Naive thymus-derived CD8-positive, alpha-beta T cell (primary cell): ENCODE results near the gene MAGT1. TPM values are rescaled to one million over a fixed set of nuclear protein-coding genes. Genes with fewer than 3 reads are reported as not detected.
"Not testable (repeated sequence)": the region's sequence is repeated elsewhere in the genome, so short reads cannot be mapped to it uniquely, and the experiment has no call there.

Experiments used
- ATAC-seq, 2 donors: fragments of 150-1000 bp; cut with Tn5 transposase in 1 of 2; sonication (Bioruptor Pico), chemical (Tn5 transposase) in 1 of 2; 1 replicate in 1 of 2; 2 replicates in 1 of 2; pipeline ENCODE4 v1.10.0; 2021; ENCODE audit warnings: mild to moderate bottlenecking in 2 of 2, moderate library complexity in 2 of 2
- POLR2A ChIA-PET: fragments of 350-600 bp; sonication (Branson Sonifier 250); formaldehyde crosslinking; loops from one replicate; lab custom pipeline; 2021; ENCODE audit warnings: antibody characterized with exemption; lab: Charles Lee
- DNase-seq, 10 donors: peaks; one replicate each; pipeline versions ENCODE4 v3.0.0 to v3.0.0-alpha.2; 2020 to 2022
- H3K27ac Mint-ChIP-seq, 10 donors: one replicate each; pipeline ENCODE4 v1.8.0; 2020 to 2022; ENCODE audit warnings: mild to moderate bottlenecking in 10 of 10, mixed read lengths in 10 of 10, moderate library complexity in 4 of 10, inconsistent platforms in 1 of 10
- H3K27me3 Mint-ChIP-seq, 5 donors: one replicate each; pipeline ENCODE4 v1.8.0; 2021 to 2022; ENCODE audit warnings: mixed read lengths in 5 of 5
- H3K36me3 Mint-ChIP-seq, 3 donors: one replicate each; pipeline ENCODE4 v1.8.0; 2020 to 2022; ENCODE audit warnings: mixed read lengths in 3 of 3, mild to moderate bottlenecking in 2 of 3, inconsistent platforms in 1 of 3
- H3K4me1 Mint-ChIP-seq, 4 donors: one replicate each; pipeline ENCODE4 v1.8.0; 2021 to 2022; ENCODE audit warnings: mixed read lengths in 4 of 4
- H3K4me3 Mint-ChIP-seq, 10 donors: one replicate each; pipeline ENCODE4 v1.8.0; 2020 to 2022; ENCODE audit warnings: mild to moderate bottlenecking in 10 of 10, mixed read lengths in 10 of 10, moderate library complexity in 6 of 10, inconsistent platforms in 1 of 10
- H3K9me3 Mint-ChIP-seq, 9 donors: one replicate each; pipeline ENCODE4 v1.8.0; 2020 to 2022; ENCODE audit warnings: mixed read lengths in 9 of 9, mild to moderate bottlenecking in 3 of 9, inconsistent platforms in 1 of 9, moderate library complexity in 1 of 9
- polyA plus RNA-seq, 3 donors: library from polyadenylated mRNA; unstranded; fragments of 300-500 nt; fragmentation: Illumina TruSeq; gene quantifications; one replicate each; pipeline ENCODE4 v1.2.3, GENCODE V29; 2021
- total RNA-seq, 8 experiments: library from RNA in 2 of 8; stranded (reverse) in 2 of 8; gene quantifications; one replicate each; pipeline ENCODE4 v1.2.3 and lab custom pipeline; 2021 to 2026

The MAGT1 gene
- total and polyA plus RNA-seq, 5 experiments from 2014 or later = 25.9 to 45.9 (median 35.2) TPM

DNA sequence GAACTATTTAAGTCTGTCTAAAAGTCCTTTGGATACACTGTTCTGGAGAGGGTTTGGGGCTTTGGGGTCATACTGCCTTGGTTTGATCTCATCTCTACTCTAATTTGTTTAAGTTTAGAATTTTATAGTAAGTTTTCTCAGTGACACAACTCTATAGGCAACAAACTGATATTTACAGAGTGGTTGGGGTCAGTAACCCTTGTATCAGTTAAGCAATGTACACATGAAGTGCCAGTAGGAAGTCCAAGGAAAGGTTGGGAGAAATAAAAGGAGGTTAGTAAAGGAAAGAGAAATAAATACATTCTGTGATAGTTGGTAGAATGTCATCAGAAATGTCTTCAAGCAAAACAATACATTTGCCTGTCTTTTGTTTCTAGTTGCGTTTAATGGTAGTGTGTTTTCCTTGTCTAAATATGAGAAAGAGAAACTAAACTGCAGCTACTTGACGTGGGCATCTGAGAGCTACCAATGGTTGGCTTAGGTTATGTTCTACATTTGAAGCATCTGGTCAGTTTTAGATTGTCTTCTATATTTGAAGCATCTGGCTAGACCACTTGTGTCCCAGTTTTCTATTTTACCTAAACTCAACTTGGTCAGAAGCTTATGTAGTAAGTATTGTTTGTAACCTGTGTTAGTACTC lies 22.2 kb upstream of the MAGT1 start:
- Mint-ChIP-seq H3K9me3 (no peaks in the 10 kb centered on the region), H3K36me3 (no peaks in the 10 kb centered on the region), H3K27ac (peak overlapping the region in 9 of 10 donors; percentile 0 to 80 (median 40)), H3K4me1 (peaks cover 16 to 48% (median 35%) of the 10 kb centered on the region in 4 donors), H3K27me3 (no peaks in the 10 kb centered on the region), H3K4me3 (peak overlapping the region; percentile 0 to 83 (median 61))
- DNase-seq = no peak
- ATAC-seq = peak in 1 of 2 donors; percentile 48
- POLR2A ChIA-PET = interaction anchor here (2.0 kb wide), 1 partner anchor 22 kb away, joined by 4 read pairs; no protein-coding TSS in a partner anchor

GRCh38 chrX:77910108-77910840 lies 15.0 kb upstream of the MAGT1 start, which contains the start of gene ATP7A:
Gene ATP7A (plus strand): TSS chrX:77910693. CDS start chrX:77971642, 60,949 bp downstream.
- H3K27me3 Mint-ChIP-seq = no peaks in the 10 kb centered on the region
- H3K4me3 Mint-ChIP-seq = peak within 1 kb of the TSS; percentile 93 to 98 (median 98)
- peaks cover 0 to 10% (median 0%) of the 10 kb centered on the region in 3 donors for H3K36me3 Mint-ChIP-seq
- H3K27ac Mint-ChIP-seq = peak within 1 kb of the TSS; percentile 93 to 100 (median 99)
- H3K9me3 Mint-ChIP-seq = no peaks in the 10 kb centered on the region
- peaks cover 5 to 21% (median 17%) of the 10 kb centered on the region in 4 donors for H3K4me1 Mint-ChIP-seq
- POLR2A ChIA-PET = interaction anchor here (0.8 to 3.7 kb wide), 7 partner anchors 9 to 194 kb away, joined by 3 to 27 read pairs (median 5); partner anchors contain the start of genes COX7B, MAGT1 and PGK1
- ATAC-seq (peak; percentile 92 to 93), DNase-seq (peak; percentile 78 to 96 (median 89))

DNA sequence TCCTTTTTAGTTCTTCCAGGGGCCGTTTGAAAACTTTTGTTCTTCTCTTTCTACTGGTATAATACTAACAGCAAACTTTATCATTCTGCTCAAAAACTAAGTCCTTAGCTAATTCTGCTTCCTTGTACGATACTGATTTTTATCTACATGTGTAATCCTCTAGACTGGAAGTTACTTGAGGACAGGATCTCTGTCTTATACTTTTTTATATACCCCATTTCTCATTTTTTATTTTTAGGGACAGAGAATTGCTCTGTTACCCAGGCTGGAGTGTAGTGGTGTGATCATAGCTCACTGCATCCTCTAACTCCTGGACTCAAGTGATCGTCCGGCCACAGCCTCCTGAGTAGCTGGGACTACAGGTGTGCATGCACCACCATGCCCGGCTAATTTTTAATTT lies 6.3 kb upstream of the MAGT1 start:
- Mint-ChIP-seq H3K36me3 (peaks cover 0 to 39% (median 6%) of the 10 kb centered on the region in 3 donors), H3K9me3 (peaks cover 0 to 2% (median 0%) of the 10 kb centered on the region in 9 donors), H3K4me3 (peak overlapping the region; percentile 14 to 98 (median 74)), H3K4me1 (peaks cover 0 to 32% (median 15%) of the 10 kb centered on the region in 4 donors), H3K27me3 (no peaks in the 10 kb centered on the region), H3K27ac (peak overlapping the region in 6 of 10 donors; percentile 36 to 96 (median 72))
- DNase-seq (no peak), ATAC-seq (no peak)
- POLR2A ChIA-PET = interaction anchor here (3.3 kb wide), 1 partner anchor 8 kb away, joined by 27 read pairs; the partner anchor contains the start of gene ATP7A

DNA sequence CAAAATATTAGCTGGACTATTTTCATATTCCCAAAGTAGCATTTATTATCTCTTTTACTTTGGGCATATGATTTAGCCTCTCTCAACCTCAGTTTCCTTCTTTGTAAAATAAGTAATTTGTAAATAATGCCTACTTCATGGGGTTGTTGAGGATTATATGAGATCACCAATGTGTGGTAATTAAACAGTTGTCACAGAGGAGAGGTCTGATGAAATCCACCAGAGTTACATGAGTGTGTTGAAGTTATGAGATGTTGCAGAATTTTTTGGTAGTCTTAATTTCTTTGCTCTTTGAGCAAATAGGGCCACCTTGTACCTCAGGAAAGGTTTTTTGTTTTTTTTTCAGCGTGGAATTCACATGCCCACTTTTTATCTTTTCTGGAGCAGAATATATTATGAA lies 5.5 kb upstream of the MAGT1 start:
- ATAC-seq (no peak), DNase-seq (no peak)
- POLR2A ChIA-PET = interaction anchor here (3.3 kb wide), 1 partner anchor 9 kb away, joined by 27 read pairs; the partner anchor contains the start of gene ATP7A
- H3K4me3 Mint-ChIP-seq = peak overlapping the region; percentile 62 to 98 (median 92)
- H3K27ac Mint-ChIP-seq = peak overlapping the region in 7 of 10 donors; percentile 49 to 96 (median 93)
- H3K27me3 Mint-ChIP-seq = no peaks in the 10 kb centered on the region
- peaks cover 0 to 2% (median 0%) of the 10 kb centered on the region in 9 donors for H3K9me3 Mint-ChIP-seq
- peaks cover 0 to 35% (median 6%) of the 10 kb centered on the region in 3 donors for H3K36me3 Mint-ChIP-seq
- peaks cover under 1 to 32% (median 16%) of the 10 kb centered on the region in 4 donors for H3K4me1 Mint-ChIP-seq

GRCh38 chrX:77899081-77899828 lies 4.0 kb upstream of the MAGT1 start, which contains the start of gene COX7B:
Gene COX7B (plus strand): TSS chrX:77899468. CDS start chrX:77899554, 86 bp downstream.
- no peaks in the 10 kb centered on the region for H3K27me3 Mint-ChIP-seq
- peaks cover 0 to 24% (median 6%) of the 10 kb centered on the region in 3 donors for H3K36me3 Mint-ChIP-seq
- peaks cover 5 to 34% (median 20%) of the 10 kb centered on the region in 4 donors for H3K4me1 Mint-ChIP-seq
- peaks cover 0 to 2% (median 0%) of the 10 kb centered on the region in 9 donors for H3K9me3 Mint-ChIP-seq
- ATAC-seq = peak; percentile 64 to 65
- DNase-seq = peak; percentile 5 to 90 (median 75)
- POLR2A ChIA-PET = interaction anchor here (0.6 to 3.3 kb wide), 6 partner anchors 10 to 205 kb away, joined by 3 to 27 read pairs (median 6); partner anchors contain the start of genes ATP7A and PGK1
- H3K4me3 Mint-ChIP-seq = peak within 1 kb of the TSS; percentile 83 to 98 (median 92)
- H3K27ac Mint-ChIP-seq = peak within 1 kb of the TSS; percentile 91 to 98 (median 96)

DNA sequence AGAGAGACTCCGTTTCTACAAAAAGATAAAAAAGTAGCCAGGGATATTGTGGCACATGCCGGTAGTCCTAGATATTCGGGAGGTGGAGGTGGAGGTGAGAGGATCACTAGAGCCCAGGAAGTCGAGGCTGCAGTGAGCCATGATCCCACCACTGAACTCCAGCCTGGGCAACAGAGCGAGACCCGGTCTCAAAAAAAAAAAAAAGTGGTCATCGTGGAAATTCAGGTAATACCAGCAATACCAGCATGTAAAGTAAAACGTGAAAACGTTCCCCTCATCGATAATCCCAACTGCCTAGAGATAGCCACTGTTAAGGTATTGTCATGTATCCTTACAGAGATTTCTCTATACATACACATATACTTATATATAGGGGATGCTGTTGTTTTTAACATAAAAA lies 1.5 kb downstream of the MAGT1 start:
- H3K4me3 Mint-ChIP-seq = peak overlapping the region in 8 of 10 donors; percentile 59 to 99 (median 97)
- ATAC-seq (no peak), DNase-seq (no peak)
- peaks cover 0 to 17% (median 2%) of the 10 kb centered on the region in 3 donors for H3K36me3 Mint-ChIP-seq
- peaks cover 10 to 36% (median 25%) of the 10 kb centered on the region in 4 donors for H3K4me1 Mint-ChIP-seq
- no peaks in the 10 kb centered on the region for H3K27me3 Mint-ChIP-seq
- H3K9me3 Mint-ChIP-seq = peaks cover 0 to 2% (median 0%) of the 10 kb centered on the region in 9 donors
- peak overlapping the region in 5 of 10 donors; percentile 37 to 99 (median 68) for H3K27ac Mint-ChIP-seq
- POLR2A ChIA-PET = no interaction called here

GRCh38 chrX:77892887-77893286 lies 2.3 kb downstream of the MAGT1 start:
- H3K27ac Mint-ChIP-seq = peak overlapping the region in 3 of 10 donors; percentile 30 to 99 (median 68)

GRCh38 chrX:77881418-77881817 lies 13.8 kb downstream of the MAGT1 start:
- H3K27ac Mint-ChIP-seq, ATAC-seq, DNase-seq, H3K4me1 Mint-ChIP-seq, H3K4me3 Mint-ChIP-seq, H3K27me3 Mint-ChIP-seq, H3K9me3 Mint-ChIP-seq, POLR2A ChIA-PET: not testable (repeated sequence)
- peaks cover 0 to 15% (median 6%) of the 10 kb centered on the region in 3 donors for H3K36me3 Mint-ChIP-seq

More at GRCh38 chrX:77892887-77893286, 2.3 kb downstream of the MAGT1 start:
- Mint-ChIP-seq H3K27me3 (no peaks in the 10 kb centered on the region), H3K9me3 (no peaks in the 10 kb centered on the region), H3K4me1 (peaks cover 10 to 36% (median 27%) of the 10 kb centered on the region in 4 donors), H3K36me3 (peaks cover 0 to 19% (median 2%) of the 10 kb centered on the region in 3 donors), H3K4me3 (peak overlapping the region; percentile 3 to 99 (median 94))
- DNase-seq (no peak), ATAC-seq (no peak)
- POLR2A ChIA-PET = no interaction called here

DNA sequence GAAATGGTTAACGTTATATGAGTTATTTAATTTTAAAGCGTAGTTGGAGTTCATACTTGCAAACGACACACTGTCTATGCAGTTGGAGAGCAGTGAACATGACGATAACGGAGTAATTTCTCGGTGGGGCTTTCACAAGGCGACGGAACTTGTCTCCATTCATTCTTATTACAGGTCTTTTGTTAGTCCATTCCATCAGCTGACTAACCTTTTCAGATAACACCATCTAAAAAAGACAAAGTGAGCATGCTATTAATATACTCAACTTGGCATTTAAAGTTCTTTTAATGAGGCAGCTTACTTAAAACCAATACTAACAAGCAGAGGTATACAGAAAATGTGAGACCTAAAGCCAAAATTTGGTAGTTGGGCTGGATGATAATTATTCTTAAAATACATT lies 19.9 kb downstream of the MAGT1 start:
- POLR2A ChIA-PET = interaction anchor here (0.6 kb wide), 1 partner anchor 30 kb away, joined by 4 read pairs; no protein-coding TSS in a partner anchor
- ATAC-seq = no peak
- no peak for DNase-seq
- Mint-ChIP-seq H3K36me3 (peaks cover 0 to 39% (median 13%) of the 10 kb centered on the region in 3 donors), H3K27me3 (no peaks in the 10 kb centered on the region), H3K4me3 (no peak overlapping the region), H3K27ac (no peak overlapping the region), H3K4me1 (peaks cover 0 to 8% (median 1%) of the 10 kb centered on the region in 4 donors), H3K9me3 (no peaks in the 10 kb centered on the region)

GRCh38 chrX:77831544-77831943 lies 63.7 kb downstream of the MAGT1 start:
- H3K4me1 Mint-ChIP-seq, DNase-seq, ATAC-seq, H3K4me3 Mint-ChIP-seq, POLR2A ChIA-PET, H3K27me3 Mint-ChIP-seq, H3K9me3 Mint-ChIP-seq: not testable (repeated sequence)
- peak overlapping the region in 1 of 10 donors; percentile 40 for H3K27ac Mint-ChIP-seq
- H3K36me3 Mint-ChIP-seq = peaks cover 0 to 50% (median 9%) of the 10 kb centered on the region in 3 donors

GRCh38 chrX:77821989-77822388 lies 73.2 kb downstream of the MAGT1 start:
- H3K4me3 Mint-ChIP-seq, DNase-seq, H3K4me1 Mint-ChIP-seq, H3K27me3 Mint-ChIP-seq, H3K27ac Mint-ChIP-seq, POLR2A ChIA-PET, ATAC-seq: not testable (repeated sequence)
- Mint-ChIP-seq H3K36me3 (peaks cover 18 to 29% (median 23%) of the 10 kb centered on the region in 3 donors), H3K9me3 (peaks cover 0 to 19% (median 4%) of the 10 kb centered on the region in 9 donors)
